SH-SY5Y (cell line): Measurements from ENCODE around the gene ELOVL1.

ENCODE experiments used
- GATA2 ChIP-seq: IDR thresholded peaks from 2 replicates; pipeline ENCODE4 v1.6.1; 2011; ENCODE audit warnings: mild to moderate bottlenecking, low read depth, low read length
- GATA3 ChIP-seq: IDR thresholded peaks from 2 replicates; pipeline ENCODE4 v1.6.1; 2011; ENCODE audit warnings: low read depth, mild to moderate bottlenecking, low read length, moderate library complexity

DNA sequence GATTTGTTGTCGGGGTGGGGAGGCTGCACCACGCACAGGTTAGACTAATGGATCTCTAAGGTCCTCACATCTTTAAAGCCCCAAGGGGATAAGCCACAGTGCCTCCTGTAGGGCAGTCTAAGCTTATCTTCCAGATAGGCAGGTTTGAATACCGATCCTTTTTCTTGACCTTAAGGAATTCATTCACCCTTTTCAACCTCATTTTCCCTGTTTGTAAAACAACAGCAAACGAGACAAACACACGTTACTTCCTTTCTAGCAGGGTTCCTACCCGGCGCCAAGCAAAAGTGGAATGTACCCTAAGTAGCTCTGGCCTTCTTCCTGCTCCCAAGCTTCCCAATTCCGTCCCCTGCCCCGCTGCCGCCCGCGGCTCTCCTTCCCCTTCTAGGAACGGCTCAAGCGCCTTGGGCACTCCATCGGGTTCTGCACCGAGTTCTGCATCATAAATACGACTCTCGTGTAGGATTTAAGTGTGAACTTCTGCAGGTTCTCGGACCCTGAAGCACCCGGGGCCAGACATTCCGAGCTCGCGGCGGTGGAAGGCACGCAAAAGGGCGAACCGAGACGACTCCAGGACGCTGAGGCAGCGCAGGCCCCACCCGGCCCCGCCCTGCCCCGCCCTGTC, 9.6 kb downstream of the ELOVL1 start:
- TF ChIP-seq GATA2 (no peak), GATA3 (no peak)
